HepG2 (cell line): ENCODE measurements around the gene DTNB. TPM values are rescaled to one million over a fixed set of nuclear protein-coding genes. Genes with fewer than 3 reads are reported as not detected.
A peak's percentile ranks its signal among the peaks of the same experiment; 100 is the strongest.

Experiments
- ADNP ChIP-seq: sonication (generic); formaldehyde crosslinking; IDR thresholded peaks from 2 replicates; pipeline ENCODE4 v1.4.0; 2020; ENCODE audit warnings: missing genetic modification reagents
- ARID5B ChIP-seq: IDR thresholded peaks from 2 replicates; pipeline ENCODE4 v1.4.0; 2020; ENCODE audit warnings: mild to moderate bottlenecking, missing genetic modification reagents
- ARNTL ChIP-seq: sonication (generic); formaldehyde crosslinking; IDR thresholded peaks from 2 replicates; pipeline ENCODE4 v1.4.0; 2020; ENCODE audit warnings: mild to moderate bottlenecking, missing genetic modification reagents
- CAMTA2 ChIP-seq: sonication (generic); formaldehyde crosslinking; IDR thresholded peaks from 2 replicates; pipeline ENCODE4 v1.4.0; 2020; ENCODE audit warnings: mild to moderate bottlenecking, missing genetic modification reagents, borderline replicate concordance
- CBX1 ChIP-seq: IDR thresholded peaks from one replicate; pipeline ENCODE4 v1.6.1; 2016; ENCODE audit warnings: antibody characterized with exemption, low read depth
- DRAP1 ChIP-seq: IDR thresholded peaks from 2 replicates; pipeline ENCODE4 v1.6.1; 2016; ENCODE audit warnings: missing genetic modification reagents, missing compliant biosample characterization
- ESRRA ChIP-seq: sonication (generic); formaldehyde crosslinking; IDR thresholded peaks from 2 replicates; pipeline ENCODE4 v1.5.1; 2020; ENCODE audit warnings: mild to moderate bottlenecking, low read depth, missing genetic modification reagents
- ISL2 ChIP-seq: sonication (generic); formaldehyde crosslinking; IDR thresholded peaks from 2 replicates; pipeline ENCODE4 v1.5.0; 2020; ENCODE audit warnings: missing genetic modification reagents
- MIER3 ChIP-seq: IDR thresholded peaks from 2 replicates; pipeline ENCODE4 v1.6.1; 2016; ENCODE audit warnings: missing compliant biosample characterization, borderline replicate concordance
- NCOA2 ChIP-seq: sonication (generic); formaldehyde crosslinking; IDR thresholded peaks from 2 replicates; pipeline ENCODE4 v1.8.0; 2022; ENCODE audit warnings: inconsistent platforms
- NCOR1 ChIP-seq: fragments of 200-600 bp; sonication (generic); IDR thresholded peaks from 2 replicates; pipeline ENCODE4 v1.7.0; 2017; ENCODE audit warnings: antibody characterized with exemption, low read length, borderline replicate concordance
- ONECUT2 ChIP-seq: sonication (generic); formaldehyde crosslinking; IDR thresholded peaks from 2 replicates; pipeline ENCODE4 v1.4.0; 2020; ENCODE audit warnings: missing genetic modification reagents
- REPIN1 ChIP-seq: sonication (generic); formaldehyde crosslinking; IDR thresholded peaks from 2 replicates; pipeline ENCODE4 v1.8.0; 2022; ENCODE audit warnings: missing genetic modification reagents, low read depth, mild to moderate bottlenecking, borderline replicate concordance
- SAFB2 ChIP-seq: sonication (generic); formaldehyde crosslinking; IDR thresholded peaks from 2 replicates; pipeline ENCODE4 v1.5.1; 2020; ENCODE audit warnings: missing genetic modification reagents, low read depth, mild to moderate bottlenecking, borderline replicate concordance
- THAP7 ChIP-seq: sonication (generic); formaldehyde crosslinking; IDR thresholded peaks from 2 replicates; pipeline ENCODE4 v1.8.1; 2023; ENCODE audit warnings: mild to moderate bottlenecking, missing genetic modification reagents
- THRA ChIP-seq: sonication (generic); formaldehyde crosslinking; IDR thresholded peaks from 2 replicates; pipeline ENCODE4 v1.4.0; 2020; ENCODE audit warnings: missing genetic modification reagents, borderline replicate concordance
- ZBTB34 ChIP-seq: sonication (generic); formaldehyde crosslinking; IDR thresholded peaks from 2 replicates; pipeline ENCODE4 v1.8.0; 2022; ENCODE audit warnings: mild to moderate bottlenecking, missing genetic modification reagents
- ZNF33A ChIP-seq: sonication (generic); formaldehyde crosslinking; IDR thresholded peaks from 2 replicates; pipeline ENCODE4 v1.5.1; 2020; ENCODE audit warnings: missing genetic modification reagents, mild to moderate bottlenecking, moderate library complexity, borderline replicate concordance
- polyA plus RNA-seq, 8 experiments: library from polyadenylated mRNA; depleted of rRNA in 3 of 8; stranded (reverse) in 7 of 8; unstranded in 1 of 8; fragments of >200 nt; fragmentation: Illumina TruSeq in 4 of 8; extraction: Trizol in 4 of 8; gene quantifications; 2 replicates each; pipeline versions ENCODE4 v1.2.1 to v1.2.3, GENCODE V29; 2011 to 2016; ENCODE audit warnings: low read depth in 4 of 8, missing spikeins in 1 of 8, mixed read lengths in 1 of 8; ENCODE audit not compliant: insufficient read depth in 1 of 8
- total RNA-seq, 5 experiments: library from RNA; depleted of rRNA; stranded (reverse); fragments of >200 nt; fragmentation: Illumina TruSeq; extraction: Trizol; gene quantifications; 2 replicates each; pipeline ENCODE4 v1.2.3, GENCODE V29; 2016; ENCODE audit warnings: low read depth in 1 of 5
- TF ChIP-seq, protein P1 (sequence below): IDR thresholded peaks from 2 replicates; pipeline ENCODE4 v1.6.1; 2012; ENCODE audit warnings: low read depth, low read length, improper control_type of control experiment

The DTNB gene
- total and polyA plus RNA-seq, 2 of the 13 experiments (the other 11 are each of a cell fraction or from before 2014, with no cell fraction given), result 14.4 to 23.9 TPM

DNA sequence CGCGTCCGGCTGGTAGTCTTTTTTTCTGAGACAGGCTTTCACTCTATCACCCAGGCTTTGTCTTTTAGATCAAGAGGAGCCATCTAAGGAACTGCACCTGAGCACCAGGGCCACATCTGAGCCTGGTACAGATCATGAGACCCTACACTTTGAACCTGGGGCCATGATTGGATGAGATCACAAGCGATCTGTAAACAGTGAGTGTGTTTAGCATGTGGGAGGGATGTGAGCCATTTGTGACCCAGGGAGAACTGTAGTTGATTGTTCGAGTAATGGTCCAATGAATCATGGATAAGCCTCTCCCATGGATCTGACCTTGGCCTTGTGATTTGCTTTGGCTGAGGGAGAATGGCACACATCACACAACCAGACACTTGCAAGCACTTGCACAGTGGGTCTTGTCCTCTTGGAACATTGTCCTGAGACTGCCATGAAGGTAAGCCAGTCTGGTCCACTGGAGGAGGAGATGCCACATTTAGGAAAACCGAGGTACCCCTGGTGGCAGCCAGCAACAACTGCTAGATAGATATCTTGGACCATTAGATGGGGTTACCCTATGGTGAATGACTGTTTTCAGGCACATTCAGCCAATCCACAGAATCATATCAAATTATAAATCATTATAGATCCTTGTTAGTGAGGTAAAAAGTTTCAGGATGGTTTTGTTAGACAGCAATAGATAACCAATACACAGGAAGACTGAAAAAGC is 19.5 kb upstream of the DTNB start (continued):
- TF ChIP-seq THAP7 (CRISPR knock-in tag) (0 out of 2 replicates have a peak, but pooled peaks have one; percentile 36), ARID5B (peak; percentile 84), ESRRA (CRISPR knock-in tag) (0 out of 2 replicates have a peak, but pooled peaks have one; percentile 54), CAMTA2 (no peak), CBX1 (no peak), ZNF33A (no peak), ADNP (no peak), NCOA2 (CRISPR knock-in tag) (peak; percentile 59; the same call in 1 of the 2 replicates), ZBTB34 (CRISPR knock-in tag) (peak; percentile 36; the same call in 1 of the 2 replicates), THRA (peak; percentile 52; the same call in 1 of the 2 replicates), MIER3 (CRISPR knock-in tag) (peak; percentile 52; the same call in 1 of the 2 replicates), ARNTL (CRISPR knock-in tag) (0 out of 2 replicates have a peak, but pooled peaks have one; percentile 51), REPIN1 (CRISPR knock-in tag) (peak; percentile 44; the same call in 1 of the 2 replicates), SAFB2 (CRISPR knock-in tag) (0 out of 2 replicates have a peak, but pooled peaks have one; percentile 34), DRAP1 (CRISPR knock-in tag) (peak; percentile 38; the same call in 1 of the 2 replicates), ISL2 (CRISPR knock-in tag) (no peak), ONECUT2 (CRISPR knock-in tag) (no peak), NCOR1 (peak; percentile 86; the same call in 1 of the 2 replicates)
- TF ChIP-seq, protein P1, sequence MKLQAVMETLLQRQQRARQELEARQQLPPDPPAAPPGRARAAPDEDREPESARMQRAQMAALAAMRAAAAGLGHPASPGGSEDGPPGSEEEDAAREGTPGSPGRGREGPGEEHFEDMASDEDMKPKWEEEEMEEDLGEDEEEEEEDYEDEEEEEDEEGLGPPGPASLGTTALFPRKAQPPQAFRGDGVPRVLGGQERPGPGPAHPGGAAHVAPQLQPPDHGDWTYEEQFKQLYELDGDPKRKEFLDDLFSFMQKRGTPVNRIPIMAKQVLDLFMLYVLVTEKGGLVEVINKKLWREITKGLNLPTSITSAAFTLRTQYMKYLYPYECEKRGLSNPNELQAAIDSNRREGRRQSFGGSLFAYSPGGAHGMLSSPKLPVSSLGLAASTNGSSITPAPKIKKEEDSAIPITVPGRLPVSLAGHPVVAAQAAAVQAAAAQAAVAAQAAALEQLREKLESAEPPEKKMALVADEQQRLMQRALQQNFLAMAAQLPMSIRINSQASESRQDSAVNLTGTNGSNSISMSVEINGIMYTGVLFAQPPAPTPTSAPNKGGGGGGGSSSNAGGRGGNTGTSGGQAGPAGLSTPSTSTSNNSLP, result peak; percentile 76
